ENCODE data around the gene SIAH1. TPM values are rescaled to one million over a fixed set of nuclear protein-coding genes. Genes with fewer than 3 reads are reported as not detected.

The SIAH1 gene
- total RNA-seq = 33.5 and 41.5 TPM in 2 replicates

GRCh38 chr16:48385253-48386150 lies at the start of gene SIAH1:
Gene SIAH1, minus strand, starts transcription at chr16:48385413. Its CDS starts 22,985 bp downstream, at chr16:48362428.

Other genes with a start within 250 kb of the SIAH1 start
- under 0.01 TPM in 1 of 2 replicates, not detected in the other for gene ABCC12, start 229.4 kb downstream of the SIAH1 start, total RNA-seq
- 62.0 and 70.5 TPM in 2 replicates for gene LONP2, start 141.1 kb downstream of the SIAH1 start, total RNA-seq
- 0.11 and 0.50 TPM in 2 replicates for gene ABCC11, start 137.9 kb downstream of the SIAH1 start, total RNA-seq
- gene N4BP1, start 224.8 kb upstream of the SIAH1 start, total RNA-seq = 22.5 and 22.9 TPM in 2 replicates

Data from uterine smooth muscle cell (primary cell).